HFF-Myc (cell line): ENCODE data around the gene VIT.

Experiments used
- DNase-seq: peaks from one replicate; pipeline ENCODE4 v3.0.0-alpha.2; 2011; ENCODE audit warnings: low read depth; ENCODE audit errors: extremely low read depth
- H3K4me3 ChIP-seq: replicated peaks from 2 replicates; pipeline ENCODE4 v1.5.1; 2011; ENCODE audit warnings: low read depth, mild to moderate bottlenecking, control low read depth, low read length
- CTCF ChIP-seq: IDR thresholded peaks from 2 replicates; pipeline ENCODE4 v1.5.1; 2012; ENCODE audit warnings: mild to moderate bottlenecking, low read depth, low read length, control low read depth; ENCODE audit errors: missing control alignments

VIT gene

GRCh38 chr2:36696533-36696932 lies at the start of gene VIT:
VIT (plus strand) TSS chr2:36696707; CDS start chr2:36716371, 19,664 bp downstream.
- H3K4me3 ChIP-seq, result no peak within 1 kb of the TSS

GRCh38 chr2:36650031-36650829 lies 46.3 kb upstream of the VIT start:
- H3K4me3 ChIP-seq, result no peak overlapping the region
- TF ChIP-seq CTCF, result no peak
- DNase-seq, result peak; percentile 52

More at GRCh38 chr2:36696533-36696932, at the start of gene VIT:
- TF ChIP-seq CTCF, result no peak
- DNase-seq, result no peak

DNA sequence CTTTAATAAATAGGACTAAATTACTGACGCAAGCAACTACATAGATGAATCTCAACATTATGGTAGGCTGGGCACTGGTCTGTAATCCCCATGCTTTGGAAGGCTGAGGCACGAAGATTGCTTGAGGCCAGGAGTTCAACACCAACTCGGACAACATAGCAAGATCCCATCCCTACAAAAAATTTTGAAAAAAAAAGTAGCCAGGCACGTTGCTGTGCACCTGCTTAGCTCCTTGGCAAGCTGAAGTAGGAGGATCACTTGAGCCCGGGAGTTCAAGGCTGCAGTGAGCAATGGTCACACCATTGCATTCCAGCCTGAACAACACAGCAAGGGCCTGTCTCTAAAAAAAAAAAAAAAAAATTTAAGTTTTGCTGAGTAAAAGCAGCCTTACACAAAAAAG lies 43.4 kb upstream of the VIT start:
- no peak overlapping the region for H3K4me3 ChIP-seq
- no peak for TF ChIP-seq CTCF
- no peak for DNase-seq

DNA sequence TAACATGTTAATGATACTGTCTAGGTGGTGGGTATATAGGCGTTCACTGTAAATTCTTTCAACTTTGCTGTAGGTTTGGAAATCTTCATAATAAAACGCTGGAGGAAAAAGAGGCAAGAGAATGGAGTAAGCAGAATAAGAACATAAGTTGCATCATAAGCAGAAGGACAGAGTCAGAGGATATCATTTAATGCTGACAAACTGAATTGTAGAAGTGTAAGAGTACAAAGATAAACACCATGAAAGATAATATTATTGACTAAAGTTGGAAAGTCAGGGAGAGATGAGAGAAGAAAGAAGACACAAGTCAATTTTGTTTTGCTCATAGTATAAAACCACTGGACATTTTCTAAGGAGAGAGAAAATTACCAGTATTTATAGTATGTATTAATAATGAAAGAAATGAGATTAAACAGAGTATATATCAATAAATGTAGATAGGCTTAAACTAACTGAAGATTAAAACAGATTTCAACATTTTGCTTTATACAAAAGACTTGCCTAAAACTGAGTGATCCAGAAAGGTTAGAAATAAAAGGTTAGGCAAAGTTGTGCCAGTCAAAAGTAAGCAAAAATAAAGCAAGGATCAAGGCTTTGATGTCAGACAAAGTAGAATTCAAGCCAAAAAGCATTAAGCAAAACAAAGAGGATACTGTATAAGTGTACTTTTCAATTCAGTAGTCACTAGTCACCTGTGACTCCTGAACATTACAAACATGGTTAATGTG lies 42.4 kb upstream of the VIT start:
- H3K4me3 ChIP-seq, result no peak overlapping the region
- no peak for TF ChIP-seq CTCF
- DNase-seq, result no peak

- no peak for TF ChIP-seq CTCF
- no peak overlapping the region for H3K4me3 ChIP-seq
- no peak for DNase-seq
Observed at GRCh38 chr2:36655453-36655852, 41.1 kb upstream of the VIT start.

- H3K4me3 ChIP-seq, result no peak overlapping the region
- no peak for DNase-seq
- no peak for TF ChIP-seq CTCF
Observed at GRCh38 chr2:36657703-36658102, 38.8 kb upstream of the VIT start.
